IPS DF 4.7 (cell line): Measurements from ENCODE around the gene SUV39H1.

Experiments
- DNase-seq: peaks from one replicate; pipeline ENCODE4 v3.0.0-alpha.2; 2013; ENCODE audit warnings: low spot score; ENCODE audit errors: extremely low read depth

The SUV39H1 gene

DNA sequence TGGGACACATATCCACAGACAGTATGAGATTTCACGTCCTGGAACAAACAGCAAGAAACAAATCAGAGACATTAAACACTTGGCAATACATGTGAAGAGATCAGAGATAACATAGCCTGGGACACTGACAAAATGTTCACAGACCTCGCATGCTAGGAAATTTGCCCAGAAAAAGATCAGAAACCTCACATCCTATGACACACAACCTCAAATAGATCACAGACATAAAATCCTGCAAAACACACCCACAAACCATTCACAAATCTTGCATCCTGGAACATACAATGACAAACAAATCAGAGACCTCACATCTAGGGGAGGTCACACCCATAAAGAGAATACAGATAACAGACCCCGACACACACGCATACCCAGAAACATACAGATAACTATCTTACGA is 18.0 kb downstream of the SUV39H1 start:
- DNase-seq: no peak

DNA sequence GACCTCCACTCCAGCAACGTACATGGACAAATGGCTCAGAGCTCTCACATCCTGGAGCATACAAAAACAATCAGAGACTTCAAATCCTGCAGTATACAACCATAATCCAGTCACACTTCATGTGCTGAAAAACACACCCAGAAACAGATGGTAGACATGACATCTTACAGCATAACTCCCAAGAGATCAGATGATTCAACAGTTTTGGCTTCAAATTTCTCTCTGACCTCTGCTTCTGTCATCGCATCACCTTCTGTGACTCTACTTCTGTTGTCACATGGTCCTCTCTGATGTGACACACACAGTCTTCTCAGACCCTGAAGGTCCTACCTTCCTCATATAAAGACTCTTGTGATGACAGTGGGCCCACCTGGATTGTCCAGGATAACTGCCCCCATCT is 18.5 kb downstream of the SUV39H1 start:
- DNase-seq: no peak

DNA sequence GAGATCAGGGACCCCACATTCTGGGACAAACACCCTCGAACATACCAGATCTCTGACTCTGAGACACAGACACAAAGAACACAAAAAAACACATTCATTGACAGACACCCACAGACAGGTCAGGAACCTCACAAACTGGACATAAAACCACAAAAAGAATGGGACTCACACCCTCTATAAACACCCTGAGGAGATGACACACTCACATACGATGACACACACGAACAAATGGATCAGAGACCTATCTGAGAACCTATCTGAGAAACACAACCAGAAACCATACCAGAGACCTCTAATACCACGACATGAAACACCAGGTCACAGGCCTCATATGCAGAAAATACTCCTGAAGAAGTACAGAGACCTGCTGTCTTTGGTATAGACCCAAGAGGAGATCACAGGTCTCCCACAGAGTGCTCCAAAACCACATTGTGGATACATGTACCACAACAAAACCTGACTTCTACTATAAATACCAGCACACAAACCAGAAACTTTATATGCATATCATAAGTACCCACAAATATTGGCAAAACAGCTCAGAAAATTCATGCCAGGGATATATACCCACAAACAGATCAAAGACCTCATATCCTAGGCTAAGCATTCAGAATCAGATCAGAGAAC is 19.5 kb downstream of the SUV39H1 start:
- DNase-seq: no peak

DNA sequence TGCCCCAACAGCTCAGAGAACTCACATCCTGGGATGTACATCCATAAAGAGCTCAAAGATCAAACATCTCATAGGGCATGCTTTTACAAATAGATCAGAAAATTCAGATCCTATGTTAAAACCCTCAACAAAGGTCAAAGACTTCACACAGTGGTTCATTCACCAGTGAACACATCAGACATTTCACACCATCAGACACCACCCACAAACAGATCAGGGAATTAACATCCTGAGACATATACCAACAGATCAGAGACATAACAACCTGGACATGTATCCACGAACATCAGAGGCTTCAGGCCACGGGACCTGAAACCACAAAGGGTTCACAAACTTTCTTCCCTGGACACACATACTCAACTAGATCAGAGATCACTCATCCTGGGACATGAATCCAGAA is 23.4 kb downstream of the SUV39H1 start:
- no peak for DNase-seq

DNA sequence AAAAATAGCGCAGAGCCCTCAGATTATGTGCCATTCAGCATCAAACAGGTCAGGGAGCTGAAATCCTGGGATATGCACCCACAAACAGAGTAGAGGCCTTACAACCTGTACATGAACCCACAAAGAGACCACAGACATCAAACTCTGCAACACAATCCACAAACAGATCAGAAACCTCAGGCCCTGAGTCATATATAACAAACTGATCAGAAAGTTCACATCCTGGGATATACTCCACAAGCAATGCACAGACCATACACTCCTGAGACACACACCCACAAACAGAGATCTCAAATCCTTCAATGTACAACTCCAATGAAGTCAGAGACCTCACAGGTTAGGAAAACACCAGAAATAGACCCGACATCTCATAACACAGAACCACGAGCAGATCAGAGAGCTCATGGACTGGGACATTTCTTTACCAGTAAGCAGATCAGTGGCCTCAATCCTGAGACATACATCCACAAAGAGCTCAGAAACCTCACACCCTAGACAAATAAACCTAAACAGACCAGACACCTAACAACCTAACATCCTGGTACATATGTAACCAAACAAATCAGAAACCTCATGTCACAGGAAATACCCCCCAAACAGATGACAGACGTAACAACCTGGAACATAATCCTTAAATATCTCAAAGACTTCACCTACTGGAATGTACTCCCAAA is 24.2 kb downstream of the SUV39H1 start:
- DNase-seq: no peak

DNA sequence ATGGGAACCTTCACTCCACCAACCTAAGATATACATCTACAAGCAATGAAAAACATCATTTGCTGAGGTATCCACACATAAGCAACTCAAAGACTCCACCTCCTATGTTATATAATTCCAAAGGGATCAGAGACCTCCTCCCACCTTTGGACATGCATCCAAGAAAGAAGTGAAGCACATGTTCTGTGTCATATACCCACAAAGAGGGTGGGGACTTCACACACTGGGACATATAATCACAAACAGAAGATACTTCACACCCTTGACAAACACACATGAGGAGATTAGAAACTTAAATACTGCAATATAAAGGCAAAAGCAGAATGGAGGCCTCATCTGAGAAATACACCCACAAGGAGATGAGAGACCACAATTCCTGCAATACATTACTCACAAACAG is 25.4 kb downstream of the SUV39H1 start:
- no peak for DNase-seq

DNA sequence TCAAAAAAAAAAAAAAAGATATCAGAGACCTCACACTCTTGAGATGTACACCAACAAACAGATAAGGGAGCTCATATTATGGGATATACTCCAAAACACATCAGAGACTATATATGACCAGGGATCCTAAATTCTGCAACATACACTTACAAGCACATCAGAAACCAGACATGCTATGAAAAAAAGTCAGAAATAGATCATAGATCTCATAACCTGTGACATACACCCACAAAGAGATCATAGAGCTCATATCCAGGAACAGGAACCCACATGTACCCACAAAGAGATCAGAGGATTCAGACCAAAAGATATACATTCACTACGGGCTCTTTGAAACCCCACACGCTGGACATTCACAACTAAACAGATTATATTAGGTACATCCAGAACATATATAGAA is 30.1 kb downstream of the SUV39H1 start:
- no peak for DNase-seq

DNA sequence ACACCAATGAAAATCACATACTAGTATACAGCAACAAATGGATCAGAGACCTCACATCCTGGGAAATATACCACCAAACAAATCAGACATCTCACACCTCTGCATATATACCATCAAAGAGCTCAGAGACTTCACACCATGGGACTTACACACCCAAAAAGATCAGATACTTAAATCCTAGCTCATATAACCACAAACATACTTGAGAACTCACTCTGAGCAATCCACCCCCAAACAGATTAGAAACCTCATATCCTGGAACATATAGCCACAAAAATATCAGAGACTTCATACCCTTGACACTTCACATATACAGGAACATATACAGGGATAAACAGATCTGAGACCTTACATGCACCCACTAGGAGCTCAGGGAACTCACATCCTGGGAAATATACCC is 32.1 kb downstream of the SUV39H1 start:
- DNase-seq: no peak

DNA sequence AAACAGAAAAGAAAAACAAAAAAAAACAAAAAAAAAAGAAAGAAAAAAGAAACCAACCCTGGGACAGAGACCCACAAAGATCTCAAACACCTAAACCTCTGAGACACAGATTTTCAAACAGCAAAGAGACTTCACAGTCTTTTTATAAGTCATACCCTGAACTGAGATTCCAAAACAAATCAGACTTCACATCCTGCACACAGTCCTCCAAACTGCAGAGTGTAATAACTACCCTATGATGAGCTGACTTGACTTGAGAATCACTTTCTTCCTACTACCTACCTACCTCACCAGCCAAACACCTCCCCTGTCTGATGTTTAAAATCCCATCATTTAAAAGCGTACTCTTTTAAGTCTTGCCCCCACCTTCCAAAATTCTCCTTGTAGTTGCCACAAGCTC is 39.8 kb downstream of the SUV39H1 start:
- DNase-seq: no peak

DNA sequence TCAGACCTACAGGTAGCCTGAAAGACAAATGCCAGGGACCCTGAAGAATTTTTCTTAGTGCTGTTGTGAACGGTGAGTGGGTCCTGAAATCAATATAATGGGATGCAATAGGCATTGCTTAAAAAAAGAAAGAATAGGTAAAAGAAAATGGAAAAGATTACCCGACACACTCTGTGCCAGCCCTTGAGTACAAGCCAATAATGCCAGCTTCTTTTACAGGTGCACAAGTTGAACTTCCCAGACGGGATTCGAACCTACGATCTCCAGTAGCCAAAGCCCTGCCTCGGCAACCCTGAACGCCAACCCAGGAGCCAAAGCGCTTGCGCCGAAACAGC is 40.3 kb downstream of the SUV39H1 start:
- no peak for DNase-seq

DNA sequence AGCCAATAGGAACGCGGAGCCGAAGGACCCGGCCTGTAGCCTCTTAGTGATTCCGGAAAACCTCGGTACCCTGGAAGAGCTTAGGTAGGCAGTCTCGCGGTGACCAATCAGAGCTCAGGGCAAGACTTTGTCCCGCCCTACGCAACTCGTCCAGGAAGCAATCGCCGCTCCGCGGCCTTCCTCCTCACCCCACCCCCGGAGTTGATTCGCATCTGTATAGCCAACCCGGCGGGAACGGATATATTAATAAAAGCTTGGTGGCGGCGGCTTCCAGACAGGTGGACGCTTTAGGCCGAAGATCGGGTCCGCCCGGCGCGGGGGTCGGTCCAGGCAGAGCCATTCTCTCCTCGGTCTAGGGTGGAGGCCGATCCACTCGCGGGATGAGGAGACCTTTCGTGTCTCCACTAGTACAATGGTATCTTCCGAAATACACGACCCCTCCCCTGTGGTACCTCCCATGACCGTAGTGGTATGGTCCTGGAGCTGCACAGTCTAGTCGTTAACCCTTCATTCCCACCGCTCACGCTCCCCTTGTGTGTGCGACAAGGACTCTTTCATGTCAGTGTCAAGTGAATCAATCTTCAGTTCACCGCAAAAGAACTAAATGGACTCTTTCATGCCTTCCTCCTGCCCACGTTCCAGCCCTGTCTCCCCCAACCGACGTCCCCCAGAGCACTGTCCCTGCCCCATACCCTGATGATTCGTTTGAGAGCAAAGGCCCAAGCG is 40.8 kb downstream of the SUV39H1 start:
- DNase-seq: peak; percentile 84

DNA sequence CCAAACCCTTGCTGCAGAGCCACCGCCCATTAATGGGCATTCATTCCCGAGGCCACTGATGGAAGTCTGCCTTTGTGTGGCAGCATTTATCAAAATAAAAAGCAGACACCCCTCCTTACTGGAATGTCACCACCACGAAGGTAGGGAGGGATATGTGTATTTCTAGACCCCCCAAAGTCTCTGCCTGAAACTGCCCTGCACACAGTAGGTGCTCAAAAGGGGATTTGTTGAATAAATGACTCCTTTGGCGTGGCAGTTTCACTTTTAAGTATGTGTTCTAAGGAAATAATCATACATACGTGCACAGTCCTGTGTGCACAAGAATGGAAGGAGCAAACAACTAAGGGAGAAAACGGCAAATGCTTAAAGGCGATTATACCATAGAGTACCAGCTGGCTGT is 41.4 kb downstream of the SUV39H1 start:
- DNase-seq: no peak

DNA sequence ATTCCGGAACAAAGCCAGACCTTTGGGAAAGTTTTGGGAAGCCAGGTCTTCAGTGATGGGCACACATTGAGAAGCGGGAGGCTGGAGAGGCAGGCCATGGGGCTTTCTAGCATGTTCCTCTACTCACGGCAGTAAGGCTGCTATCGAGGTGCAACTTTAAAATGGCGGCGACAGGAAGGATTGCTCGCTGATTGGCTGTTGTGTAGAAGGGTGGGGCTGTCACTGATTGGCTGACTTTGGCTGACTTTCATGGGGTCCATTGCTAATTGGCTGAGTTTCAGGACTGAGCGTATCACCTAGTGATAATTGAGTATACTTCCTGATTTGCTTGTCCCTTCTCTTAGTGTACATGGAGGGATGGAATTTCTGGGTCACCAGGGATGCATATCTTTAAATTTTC is 45.3 kb downstream of the SUV39H1 start:
- DNase-seq: no peak

DNA sequence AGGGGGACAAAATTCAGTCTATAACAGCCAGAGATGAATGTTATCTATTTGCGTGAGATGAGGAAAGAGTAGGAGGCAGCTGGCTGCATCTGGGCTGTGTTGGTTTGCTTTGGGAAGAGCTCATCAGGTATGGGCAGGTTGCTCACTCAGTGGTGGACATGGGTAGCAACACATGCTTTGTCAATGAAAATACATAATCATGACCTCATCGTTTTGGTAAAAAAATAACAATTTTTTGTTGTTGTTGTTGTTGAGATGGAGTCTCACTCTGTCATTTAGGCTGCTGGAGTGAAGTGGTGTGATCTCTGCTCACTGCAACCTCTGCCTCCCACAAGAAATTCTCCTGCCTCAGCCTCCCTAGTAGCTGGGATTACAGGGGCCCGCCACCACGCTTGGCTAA is 48.7 kb downstream of the SUV39H1 start:
- no peak for DNase-seq

DNA sequence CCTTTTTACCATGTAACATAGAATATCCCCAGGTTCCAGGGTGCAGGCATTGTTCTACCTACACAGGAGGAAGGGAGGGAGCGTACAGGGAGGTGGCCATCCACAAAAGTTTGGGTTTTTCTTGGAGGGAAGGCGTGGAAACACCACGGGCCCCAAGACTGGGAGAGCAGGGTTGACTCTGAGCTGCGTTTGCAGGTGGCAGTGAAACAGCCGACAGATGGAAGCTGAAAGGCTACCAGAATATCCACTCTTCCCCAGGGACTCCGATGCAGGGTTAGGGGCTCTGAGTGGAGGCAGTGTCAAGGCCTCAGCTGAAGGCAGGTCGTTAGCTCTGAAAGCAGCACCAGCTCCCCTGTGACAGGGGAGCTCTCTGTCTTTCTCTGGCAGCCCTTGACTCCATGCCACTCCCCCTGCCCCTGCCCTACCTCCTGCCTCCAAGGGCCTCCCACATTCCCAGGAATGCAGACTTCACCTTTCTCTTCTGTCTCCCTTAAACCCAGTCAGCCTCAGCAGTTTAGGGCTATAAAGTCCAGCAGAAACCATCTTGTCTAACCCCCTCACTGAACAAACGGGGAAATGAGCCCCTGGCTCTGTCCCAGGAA is 51.0 kb downstream of the SUV39H1 start:
- no peak for DNase-seq

DNA sequence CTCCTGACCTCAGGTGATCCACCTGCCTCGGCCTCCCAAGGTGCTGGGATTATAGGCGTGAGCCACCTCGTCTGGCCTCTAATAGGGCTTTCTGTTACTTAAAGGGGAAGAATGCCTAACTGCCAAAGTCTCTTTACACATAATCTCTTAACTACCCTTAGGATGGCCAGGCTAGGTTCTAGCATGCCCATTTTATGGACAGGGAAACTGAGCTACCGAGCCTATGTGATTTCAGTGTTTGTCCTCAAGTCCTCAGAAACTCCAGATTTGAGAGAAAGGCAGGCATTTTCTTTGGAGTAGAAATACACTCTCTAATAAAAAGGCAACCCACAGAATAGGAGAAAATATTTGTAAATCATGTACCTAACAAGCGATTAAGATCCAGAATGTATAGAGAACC is 52.6 kb downstream of the SUV39H1 start:
- DNase-seq: no peak

DNA sequence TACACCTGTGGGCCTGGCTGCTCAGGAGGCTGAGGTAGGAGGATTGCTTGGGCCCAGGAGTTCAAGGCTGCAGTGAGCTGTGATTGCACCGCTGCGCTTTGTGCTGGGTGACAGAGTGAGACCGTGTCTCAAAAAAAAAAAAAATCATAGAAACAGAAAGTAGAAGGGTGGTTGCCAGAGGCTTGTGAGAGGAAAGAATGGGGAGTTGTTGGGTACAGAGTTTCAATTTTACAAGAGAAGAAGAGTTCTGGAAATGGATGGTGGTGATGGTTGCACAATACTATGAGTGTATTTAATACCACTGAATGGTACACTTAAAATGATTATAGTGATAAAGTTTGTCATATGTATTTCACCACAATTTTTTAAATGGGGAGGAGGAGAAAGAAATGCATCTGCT is 54.8 kb downstream of the SUV39H1 start:
- DNase-seq: no peak

DNA sequence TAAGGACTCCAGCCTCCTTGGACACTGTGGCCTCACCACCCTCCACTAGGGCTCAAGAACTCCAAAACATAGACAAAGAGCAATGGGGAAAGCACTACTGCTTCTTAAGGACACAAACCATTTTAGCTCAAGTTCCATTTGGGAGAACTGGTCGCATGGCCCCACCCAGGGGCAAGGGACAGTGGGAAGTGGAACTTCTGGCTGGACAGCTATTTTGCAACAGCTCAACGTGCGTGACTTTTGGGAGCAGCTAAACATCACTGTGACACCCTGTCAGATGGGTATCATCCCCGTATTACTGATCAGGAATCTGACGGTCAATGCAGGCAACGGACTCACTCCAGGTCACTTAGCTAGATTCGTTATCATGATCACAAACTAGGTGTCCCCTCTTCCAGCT is 56.0 kb downstream of the SUV39H1 start:
- DNase-seq: no peak

DNA sequence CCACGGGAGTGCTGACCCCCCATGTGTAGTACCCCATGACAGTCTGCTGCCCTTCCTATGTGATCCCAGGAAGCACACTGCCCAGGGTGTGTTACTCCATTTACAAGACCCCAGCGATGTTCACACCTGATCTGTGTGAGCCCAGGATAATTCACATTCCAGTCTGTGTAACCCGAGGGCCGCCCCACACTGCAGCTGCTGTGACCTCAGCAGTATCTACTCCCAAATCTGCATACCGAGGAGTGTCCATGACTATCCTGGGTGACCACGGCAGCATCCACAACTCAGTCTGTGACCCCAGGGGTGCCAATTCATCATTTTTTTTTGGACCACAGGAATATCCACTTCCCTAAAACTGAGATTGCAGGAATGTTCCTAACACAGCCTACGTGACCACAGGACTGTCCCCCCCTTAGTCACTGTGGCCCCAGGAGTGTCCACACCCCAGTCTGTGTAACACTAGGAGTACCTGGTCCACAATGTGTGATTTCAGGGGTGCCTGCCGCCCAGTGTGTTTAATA is 57.2 kb downstream of the SUV39H1 start:
- DNase-seq: no peak

DNA sequence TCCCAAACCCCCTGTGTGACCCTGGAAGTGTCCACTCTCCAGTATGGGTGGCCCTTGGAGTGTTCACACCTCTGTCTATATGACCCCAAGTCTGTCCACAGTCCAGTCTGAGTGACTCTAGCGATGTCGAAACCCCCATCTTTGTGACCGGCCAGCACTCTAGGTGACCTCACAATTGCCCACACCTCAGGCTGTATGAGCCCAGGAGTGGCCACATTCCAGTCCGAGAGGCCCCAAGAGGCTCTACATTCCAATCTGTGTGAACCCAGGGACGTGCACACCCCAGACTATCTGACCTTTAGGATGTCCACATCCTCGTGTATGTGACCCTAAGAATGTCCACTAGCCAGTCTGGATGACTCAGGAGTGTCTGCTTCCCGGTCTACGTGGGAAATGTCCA is 57.7 kb downstream of the SUV39H1 start:
- DNase-seq: no peak
